GM13976 (cell line): ENCODE data around the gene IL1RAPL2.

Source experiments
- DNase-seq: peaks from one replicate; pipeline ENCODE4 v3.0.0; 2012; ENCODE audit warnings: low spot score
- in situ Hi-C: fragments of 300-500 bp; cut with MboI; formaldehyde crosslinking; loops from one replicate; pipeline ENCODE4 v1.12.0; 2022; ENCODE audit warnings: low sequenced_read_pairs, mixed read lengths, inconsistent platforms; ENCODE audit not compliant: unreplicated experiment
- TF ChIP-seq, protein P1 (sequence below): IDR thresholded peaks from 2 replicates; pipeline ENCODE4 v1.5.1; 2012; ENCODE audit warnings: borderline replicate concordance, mild to moderate bottlenecking; ENCODE audit not compliant: insufficient read depth; ENCODE audit errors: extremely low read depth, missing control alignments, control extremely low read depth

Gene IL1RAPL2

DNA sequence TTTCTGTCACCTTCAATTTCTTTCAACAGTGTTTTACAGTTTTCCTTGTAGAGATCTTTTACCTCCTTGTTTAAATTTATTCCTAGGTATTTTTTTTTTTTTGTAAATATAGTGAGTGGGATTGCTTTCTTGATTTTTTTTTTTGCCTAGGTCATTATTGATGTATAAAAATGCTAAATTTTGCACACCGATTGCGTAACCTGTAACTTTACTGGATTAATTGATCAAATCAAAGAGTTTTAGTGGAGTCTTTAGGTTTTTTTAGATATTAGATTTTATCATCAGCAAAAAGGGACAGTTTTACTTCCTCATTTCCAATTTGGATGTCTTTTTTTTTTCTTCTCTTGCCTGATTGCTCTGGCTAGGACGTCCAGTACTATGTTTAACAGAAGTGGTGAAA is 613.6 kb downstream of the IL1RAPL2 start:
- in situ Hi-C loops: no loop called here
- no peak for DNase-seq
- TF ChIP-seq, protein P1, sequence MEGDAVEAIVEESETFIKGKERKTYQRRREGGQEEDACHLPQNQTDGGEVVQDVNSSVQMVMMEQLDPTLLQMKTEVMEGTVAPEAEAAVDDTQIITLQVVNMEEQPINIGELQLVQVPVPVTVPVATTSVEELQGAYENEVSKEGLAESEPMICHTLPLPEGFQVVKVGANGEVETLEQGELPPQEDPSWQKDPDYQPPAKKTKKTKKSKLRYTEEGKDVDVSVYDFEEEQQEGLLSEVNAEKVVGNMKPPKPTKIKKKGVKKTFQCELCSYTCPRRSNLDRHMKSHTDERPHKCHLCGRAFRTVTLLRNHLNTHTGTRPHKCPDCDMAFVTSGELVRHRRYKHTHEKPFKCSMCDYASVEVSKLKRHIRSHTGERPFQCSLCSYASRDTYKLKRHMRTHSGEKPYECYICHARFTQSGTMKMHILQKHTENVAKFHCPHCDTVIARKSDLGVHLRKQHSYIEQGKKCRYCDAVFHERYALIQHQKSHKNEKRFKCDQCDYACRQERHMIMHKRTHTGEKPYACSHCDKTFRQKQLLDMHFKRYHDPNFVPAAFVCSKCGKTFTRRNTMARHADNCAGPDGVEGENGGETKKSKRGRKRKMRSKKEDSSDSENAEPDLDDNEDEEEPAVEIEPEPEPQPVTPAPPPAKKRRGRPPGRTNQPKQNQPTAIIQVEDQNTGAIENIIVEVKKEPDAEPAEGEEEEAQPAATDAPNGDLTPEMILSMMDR: no peak

DNA sequence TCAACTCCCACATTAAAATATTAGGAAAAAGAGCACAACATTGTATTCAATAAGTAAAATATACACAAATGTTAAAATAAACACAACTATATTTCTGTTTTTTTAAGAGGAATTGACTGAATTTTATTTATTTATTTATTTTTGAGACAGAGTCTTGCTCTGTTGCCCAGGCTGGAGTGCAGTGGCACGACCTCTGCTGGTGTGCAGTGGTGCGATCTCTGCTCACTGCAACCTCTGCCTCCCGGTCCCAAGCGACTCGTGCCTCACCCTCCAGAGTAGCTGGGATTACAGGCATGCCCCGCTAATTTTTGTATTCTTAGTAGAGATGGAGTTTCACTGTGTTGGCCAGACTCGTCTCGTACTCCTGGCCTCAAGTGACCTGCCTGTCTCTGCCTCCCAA is 623.1 kb downstream of the IL1RAPL2 start:
- in situ Hi-C loops: no loop called here
- TF ChIP-seq, protein P1: no peak
- DNase-seq: no peak

DNA sequence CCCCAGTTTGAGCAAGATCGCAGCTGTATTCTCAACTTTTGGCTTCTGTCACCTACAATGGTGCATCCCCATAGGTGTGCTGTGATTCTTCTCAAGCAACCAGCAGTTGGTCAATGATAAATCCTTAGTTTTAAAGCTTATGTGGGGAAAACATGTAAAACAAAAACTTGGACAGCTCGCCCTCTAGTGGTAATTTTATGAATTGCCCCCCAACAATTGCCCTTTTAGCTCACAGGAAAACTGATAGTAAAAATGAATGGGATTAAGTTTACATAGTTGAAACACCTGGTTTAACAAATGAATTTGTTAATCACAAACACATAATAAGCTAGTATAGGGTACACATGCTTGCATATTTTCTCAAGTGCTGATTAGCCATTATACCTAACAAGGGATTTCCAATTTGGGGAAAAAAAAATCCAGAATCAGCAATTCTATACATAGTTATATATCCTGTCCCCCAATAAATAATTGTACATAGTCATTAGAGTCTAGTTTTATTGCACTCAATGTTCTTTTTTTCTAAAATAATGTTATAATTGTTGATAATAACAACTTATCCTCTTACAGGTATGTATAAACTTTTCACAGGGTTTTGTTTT is 624.4 kb downstream of the IL1RAPL2 start:
- peak; percentile 17 for DNase-seq
- in situ Hi-C loops: no loop called here
- TF ChIP-seq, protein P1: peak; percentile 35

DNA sequence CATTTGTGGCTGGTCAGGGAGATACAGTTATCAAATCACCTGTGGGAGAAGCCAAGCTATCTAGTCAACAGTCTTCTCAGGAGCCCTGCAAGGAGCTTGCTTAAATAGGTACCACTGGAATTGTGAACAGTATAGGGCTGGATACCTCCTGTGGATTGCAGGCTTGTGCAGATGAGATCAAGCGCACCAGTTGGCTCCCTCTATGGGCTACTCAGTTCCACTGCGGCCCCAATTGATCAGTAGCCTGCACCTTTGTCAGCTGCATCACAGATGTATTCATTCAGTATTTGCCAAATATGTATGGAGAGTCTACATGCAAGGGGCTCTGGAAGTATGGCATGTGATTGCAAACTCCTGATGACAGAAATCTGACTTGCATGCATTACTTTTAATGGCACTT is 625.9 kb downstream of the IL1RAPL2 start:
- peak; percentile 6 for DNase-seq
- in situ Hi-C loops: no loop called here
- TF ChIP-seq, protein P1: no peak

DNA sequence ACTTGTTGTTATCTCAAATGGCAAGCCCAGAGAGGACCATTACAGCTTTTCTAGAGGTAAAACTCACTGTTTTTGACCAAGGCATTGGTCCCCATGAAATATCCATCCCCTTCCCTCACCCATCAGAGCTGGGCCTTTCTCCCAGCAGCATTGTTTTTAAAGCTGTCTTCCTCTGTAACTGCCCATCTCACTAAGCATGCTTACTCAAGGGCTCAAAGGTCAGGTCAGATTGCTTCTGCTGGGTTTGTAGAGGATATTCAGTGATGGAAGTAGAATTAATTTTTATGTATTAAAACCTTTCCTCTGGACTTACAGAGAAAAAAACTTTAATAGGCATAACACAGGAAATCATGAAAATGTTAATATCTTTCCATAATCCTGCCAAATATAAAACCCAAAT is 643.4 kb downstream of the IL1RAPL2 start:
- TF ChIP-seq, protein P1: no peak
- no peak for DNase-seq
- in situ Hi-C loops: no loop called here

DNA sequence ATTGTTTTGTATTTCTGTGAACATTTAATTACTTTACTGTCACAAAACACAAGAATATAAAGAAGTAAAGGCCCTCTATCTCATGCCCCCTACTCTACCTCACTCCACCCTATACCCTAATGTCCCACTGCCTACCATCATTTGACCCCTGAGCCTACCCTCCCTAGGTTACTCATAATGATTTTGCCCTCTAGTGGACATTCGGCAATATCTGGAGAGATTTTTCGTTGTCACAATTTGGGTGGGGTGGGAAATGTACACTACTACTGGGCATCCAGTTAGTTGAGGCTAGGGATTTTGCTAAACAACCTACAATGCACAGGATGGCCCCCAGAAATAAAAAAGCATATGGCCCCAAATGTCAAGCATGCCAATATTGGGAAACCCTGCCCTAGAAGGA is 644.3 kb downstream of the IL1RAPL2 start:
- in situ Hi-C loops: no loop called here
- TF ChIP-seq, protein P1: no peak
- no peak for DNase-seq
